LoVo (cell line): ENCODE results near the gene ZFYVE28.
A peak's percentile ranks its signal among the peaks of the same experiment; 100 is the strongest.

Source experiments
- DNase-seq: peaks from one replicate; pipeline ENCODE4 v3.0.0-alpha.2; 2016; ENCODE audit warnings: low spot score

Gene ZFYVE28

GRCh38 chr4:2270341-2271165 lies 147.9 kb downstream of the ZFYVE28 start:
- no peak for DNase-seq

GRCh38 chr4:2269618-2270163 lies 148.8 kb downstream of the ZFYVE28 start:
- no peak for DNase-seq

GRCh38 chr4:2269206-2269531 lies 149.3 kb downstream of the ZFYVE28 start:
- no peak for DNase-seq

GRCh38 chr4:2268357-2269205 lies 149.9 kb downstream of the ZFYVE28 start:
- DNase-seq, result no peak

GRCh38 chr4:2267841-2268240 lies 150.6 kb downstream of the ZFYVE28 start:
- no peak for DNase-seq

- DNase-seq, result no peak
These were observed 151.1 kb downstream of the ZFYVE28 start for GRCh38 chr4:2267320-2267811.

GRCh38 chr4:2266821-2267220 lies 151.6 kb downstream of the ZFYVE28 start:
- no peak for DNase-seq

- no peak for DNase-seq
These were observed 152.3 kb downstream of the ZFYVE28 start for GRCh38 chr4:2266181-2266580.

- no peak for DNase-seq
These were observed 153.0 kb downstream of the ZFYVE28 start for GRCh38 chr4:2265113-2266110.

GRCh38 chr4:2264481-2265041 lies 153.9 kb downstream of the ZFYVE28 start:
- DNase-seq, result no peak

- no peak for DNase-seq
These were observed 154.5 kb downstream of the ZFYVE28 start for GRCh38 chr4:2263926-2264321.

GRCh38 chr4:2262944-2263250 lies 155.5 kb downstream of the ZFYVE28 start:
- DNase-seq, result no peak

GRCh38 chr4:2262145-2262943 lies 156.1 kb downstream of the ZFYVE28 start:
- peak; percentile 98 for DNase-seq

GRCh38 chr4:2261853-2262144 lies 156.6 kb downstream of the ZFYVE28 start, which contains the start of gene MXD4:
TSS of gene MXD4 (minus strand) at chr4:2262109. CDS start at chr4:2261980, 129 bp downstream.
- no peak for DNase-seq

GRCh38 chr4:2261110-2261852 lies 157.2 kb downstream of the ZFYVE28 start:
- DNase-seq, result peak; percentile 60

GRCh38 chr4:2260344-2261109 lies 157.9 kb downstream of the ZFYVE28 start:
- no peak for DNase-seq

- no peak for DNase-seq
These were observed 158.7 kb downstream of the ZFYVE28 start for GRCh38 chr4:2259541-2260343.

- no peak for DNase-seq
These were observed 159.4 kb downstream of the ZFYVE28 start for GRCh38 chr4:2259036-2259540.
